Stromal cell of bone marrow (primary cell): ENCODE results near the gene FAM174C.

Source experiments
- DNase-seq: peaks from one replicate; pipeline ENCODE4 v3.0.0-alpha.2; 2012; ENCODE audit warnings: low read depth

The FAM174C gene

GRCh38 chr19:1275260-1275975, at the start of gene FAM174C:
FAM174C (plus strand) TSS chr19:1275530; CDS start chr19:1275550, 20 bp downstream.
- peak; percentile 92 for DNase-seq

- no peak for DNase-seq
Observed at GRCh38 chr19:1226227-1226518, 49.2 kb upstream of the FAM174C start.

- DNase-seq: no peak
Observed at GRCh38 chr19:1226522-1227303, 48.6 kb upstream of the FAM174C start.

- no peak for DNase-seq
Observed at GRCh38 chr19:1227304-1228054, 47.9 kb upstream of the FAM174C start.

- no peak for DNase-seq
Observed at GRCh38 chr19:1228161-1228957, 47.0 kb upstream of the FAM174C start.

GRCh38 chr19:1229056-1229923, 46.0 kb upstream of the FAM174C start:
- no peak for DNase-seq

GRCh38 chr19:1229924-1230782, 45.2 kb upstream of the FAM174C start:
- DNase-seq: no peak

GRCh38 chr19:1230783-1231489, 44.4 kb upstream of the FAM174C start:
- no peak for DNase-seq

GRCh38 chr19:1231729-1232637, 43.3 kb upstream of the FAM174C start:
- no peak for DNase-seq

GRCh38 chr19:1232652-1233072, 42.7 kb upstream of the FAM174C start:
- DNase-seq: no peak

- no peak for DNase-seq
Observed at GRCh38 chr19:1233115-1233667, 42.1 kb upstream of the FAM174C start.

GRCh38 chr19:1234051-1234954, 41.0 kb upstream of the FAM174C start:
- no peak for DNase-seq

- DNase-seq: no peak
Observed at GRCh38 chr19:1234955-1235380, 40.4 kb upstream of the FAM174C start.

- DNase-seq: no peak
Observed at GRCh38 chr19:1235625-1236538, 39.4 kb upstream of the FAM174C start.

GRCh38 chr19:1236576-1236975, 38.8 kb upstream of the FAM174C start:
- DNase-seq: no peak
